ENCODE results near the gene PPARD. TPM values are rescaled to one million over a fixed set of nuclear protein-coding genes. Genes with fewer than 3 reads are reported as not detected.
"Not testable (repeated sequence)": the region's sequence is repeated elsewhere in the genome, so short reads cannot be mapped to it uniquely, and the experiment has no call there.

The PPARD gene
- total RNA-seq, 5 donors from 2014 or later (not counting 1 experiment from before 2014, with no cell fraction given) = 36.8 to 41.3 (median 37.9) TPM

DNA sequence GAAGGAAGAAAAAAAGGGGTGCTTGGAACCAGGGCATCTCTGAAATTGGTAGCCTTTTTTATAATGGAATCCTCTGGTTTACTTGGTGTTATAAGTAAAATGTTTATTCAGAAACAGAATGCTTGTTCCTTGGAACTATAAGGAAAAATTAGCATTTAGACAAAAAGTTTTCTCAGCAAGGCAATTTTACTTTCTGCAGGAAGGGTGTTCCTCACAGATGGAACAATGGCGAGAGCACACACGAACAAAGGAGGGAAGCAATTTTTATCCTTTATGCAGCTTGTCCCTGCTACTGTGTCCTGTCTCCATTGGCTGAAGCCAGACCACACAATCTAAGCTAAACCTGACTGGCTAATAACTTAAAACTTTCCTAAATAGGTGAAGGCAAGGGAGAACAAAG lies 87.1 kb downstream of the PPARD start:
- H3K36me3 Mint-ChIP-seq = peaks cover 37% of the 10 kb centered on the region
- no peak for DNase-seq
- Histone ChIP-seq H3K9me3 (no peaks in the 10 kb centered on the region), H3K4me3 (ENCODE audit: control insufficient read depth in 1 of 2, extremely low read depth in 1 of 2, low read length in 1 of 2) (no peak overlapping the region), H3K27me3 (replicated peaks in 1 of 2; ENCODE audit: control insufficient read depth in 2 of 2, extremely low read depth in 1 of 2, insufficient read depth in 2 of 2, low read length in 1 of 2) (no peaks in the 10 kb centered on the region), H3K36me3 (ENCODE audit: control insufficient read depth in 2 of 2, extremely low read depth in 1 of 2, insufficient read depth in 1 of 2, low read length in 1 of 2) (peaks cover 7 to 29% of the 10 kb centered on the region in 2 donors), H3K27ac (ENCODE audit: low read length) (no peak overlapping the region), H3K4me1 (ENCODE audit: control insufficient read depth in 1 of 2, extremely low read depth in 1 of 2, insufficient read depth in 2 of 2, low read length in 2 of 2) (no peaks in the 10 kb centered on the region)
- ChIA-PET CTCF (interaction anchor here in 1 of 2 donors (0.6 kb wide), 1 partner anchor 1110 kb away, joined by 8 read pairs; no protein-coding TSS in a partner anchor), POLR2A (no interaction called here)
- no peaks in the 10 kb centered on the region for H3K4me1 Mint-ChIP-seq
- ATAC-seq (replicated peaks in 1 of 4) = no peak
- no peak overlapping the region for H3K27ac Mint-ChIP-seq
- 92% methylated on average over 2 of the region's 2 CpGs for WGBS (ENCODE audit: insufficient coverage)
- H3K4me3 Mint-ChIP-seq = no peak overlapping the region
- H3K27me3 Mint-ChIP-seq = no peaks in the 10 kb centered on the region
- peaks cover 0 to 15% (median 8%) of the 10 kb centered on the region in 3 donors for H3K9me3 Mint-ChIP-seq

DNA sequence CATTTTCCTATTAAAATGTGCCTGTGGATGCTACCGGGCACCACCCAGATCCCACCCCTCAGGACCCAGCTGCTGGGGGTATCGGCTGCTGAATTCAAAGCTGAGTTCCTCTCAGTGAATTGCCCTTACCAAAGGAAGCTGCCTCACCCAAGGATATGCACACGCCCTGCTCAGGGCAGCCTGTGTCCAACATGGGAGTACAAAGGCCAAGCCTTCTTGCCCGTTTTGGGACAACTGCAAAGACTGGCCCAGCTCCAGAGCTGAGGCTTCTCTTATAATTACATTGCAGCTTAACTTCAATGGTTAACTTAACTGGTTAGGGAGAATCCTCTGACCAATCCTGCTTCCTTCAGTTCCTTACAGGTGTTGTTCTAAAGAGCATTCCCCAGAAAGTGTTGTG lies 89.9 kb downstream of the PPARD start:
- H3K27ac ChIP-seq (ENCODE audit: low read length) = no peak overlapping the region
- CTCF ChIA-PET = interaction anchor here in 1 of 2 donors (0.6 kb wide), 1 partner anchor 107 kb away, joined by 3 read pairs; no protein-coding TSS in a partner anchor
- DNase-seq (no peak), ATAC-seq (replicated peaks in 1 of 4) (no peak)
- H3K27me3 ChIP-seq (replicated peaks in 1 of 2; ENCODE audit: control insufficient read depth in 2 of 2, extremely low read depth in 1 of 2, insufficient read depth in 2 of 2, low read length in 1 of 2) = no peaks in the 10 kb centered on the region
- Mint-ChIP-seq H3K27me3 (no peaks in the 10 kb centered on the region), H3K9me3 (peaks cover 0 to 15% (median 8%) of the 10 kb centered on the region in 3 donors), H3K27ac (no peak overlapping the region), H3K36me3 (peaks cover 10% of the 10 kb centered on the region), H3K4me3 (no peak overlapping the region), H3K4me1 (no peaks in the 10 kb centered on the region)
- 94% methylated on average over 3 of the region's 4 CpGs for WGBS (ENCODE audit: insufficient coverage)
- POLR2A ChIA-PET = no interaction called here
- H3K4me3 ChIP-seq (ENCODE audit: control insufficient read depth in 1 of 2, extremely low read depth in 1 of 2, low read length in 1 of 2) = no peak overlapping the region
- H3K36me3 ChIP-seq (ENCODE audit: control insufficient read depth in 2 of 2, extremely low read depth in 1 of 2, insufficient read depth in 1 of 2, low read length in 1 of 2) = peaks cover 0 to 3% of the 10 kb centered on the region in 2 donors
- H3K9me3 ChIP-seq = no peaks in the 10 kb centered on the region
- H3K4me1 ChIP-seq (ENCODE audit: control insufficient read depth in 1 of 2, extremely low read depth in 1 of 2, insufficient read depth in 2 of 2, low read length in 2 of 2) = no peaks in the 10 kb centered on the region

DNA sequence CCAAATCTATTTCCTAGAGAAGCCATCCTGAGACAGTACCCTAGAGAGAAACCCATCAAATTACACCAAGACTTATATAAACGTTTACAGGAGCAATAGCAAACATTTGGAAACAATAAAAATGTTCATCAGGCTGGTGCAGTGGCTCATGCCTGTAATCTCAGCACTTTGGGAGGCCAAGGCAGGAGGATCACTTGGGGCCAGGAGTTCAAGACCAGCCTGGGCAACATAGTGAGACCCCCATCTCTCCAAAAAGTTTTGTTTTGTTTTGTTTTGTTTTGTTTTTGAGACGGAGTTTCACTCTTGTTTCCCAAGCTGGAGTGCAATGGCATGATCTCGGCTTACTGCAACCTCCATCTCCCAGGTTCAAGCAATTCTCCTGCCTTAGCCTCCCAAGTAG lies 90.3 kb downstream of the PPARD start:
- H3K36me3 Mint-ChIP-seq; H3K27me3 ChIP-seq (replicated peaks in 1 of 2; ENCODE audit: control insufficient read depth in 2 of 2, extremely low read depth in 1 of 2, insufficient read depth in 2 of 2, low read length in 1 of 2); H3K27ac ChIP-seq (ENCODE audit: low read length); H3K27me3 Mint-ChIP-seq; H3K9me3 ChIP-seq; H3K36me3 ChIP-seq (ENCODE audit: control insufficient read depth in 2 of 2, extremely low read depth in 1 of 2, insufficient read depth in 1 of 2, low read length in 1 of 2); H3K4me1 Mint-ChIP-seq; H3K27ac Mint-ChIP-seq; ATAC-seq (replicated peaks in 1 of 4); DNase-seq; H3K4me1 ChIP-seq (ENCODE audit: control insufficient read depth in 1 of 2, extremely low read depth in 1 of 2, insufficient read depth in 2 of 2, low read length in 2 of 2); H3K4me3 Mint-ChIP-seq; H3K4me3 ChIP-seq (ENCODE audit: control insufficient read depth in 1 of 2, extremely low read depth in 1 of 2, low read length in 1 of 2): not testable (repeated sequence)
- CTCF ChIA-PET = interaction anchor here in 1 of 2 donors (0.6 kb wide), 1 partner anchor 107 kb away, joined by 3 read pairs; no protein-coding TSS in a partner anchor
- WGBS (ENCODE audit: insufficient coverage) = no CpG with 5 or more reads among the region's 3 CpGs
- POLR2A ChIA-PET = interaction anchor here in 1 of 2 donors (0.6 kb wide), 1 partner anchor 308 kb away, joined by 4 read pairs; no protein-coding TSS in a partner anchor
- peaks cover 0 to 15% (median 8%) of the 10 kb centered on the region in 3 donors for H3K9me3 Mint-ChIP-seq

- ATAC-seq (replicated peaks in 1 of 4) (no peak), DNase-seq (no peak)
- CTCF ChIA-PET = interaction anchor here in 1 of 2 donors (0.6 kb wide), 1 partner anchor 13 kb away, joined by 3 read pairs; no protein-coding TSS in a partner anchor
- 88% methylated on average over 10 of the region's 16 CpGs for WGBS (ENCODE audit: insufficient coverage)
- no peak overlapping the region for H3K27ac ChIP-seq (ENCODE audit: low read length)
- no peaks in the 10 kb centered on the region for H3K27me3 ChIP-seq (replicated peaks in 1 of 2; ENCODE audit: control insufficient read depth in 2 of 2, extremely low read depth in 1 of 2, insufficient read depth in 2 of 2, low read length in 1 of 2)
- Mint-ChIP-seq H3K27ac (no peak overlapping the region), H3K4me3 (no peak overlapping the region), H3K9me3 (peaks cover 0 to 1% (median 0%) of the 10 kb centered on the region in 3 donors), H3K4me1 (no peaks in the 10 kb centered on the region), H3K27me3 (no peaks in the 10 kb centered on the region), H3K36me3 (no peaks in the 10 kb centered on the region)
- no peak overlapping the region for H3K4me3 ChIP-seq (ENCODE audit: control insufficient read depth in 1 of 2, extremely low read depth in 1 of 2, low read length in 1 of 2)
- POLR2A ChIA-PET = no interaction called here
- no peaks in the 10 kb centered on the region for H3K36me3 ChIP-seq (ENCODE audit: control insufficient read depth in 2 of 2, extremely low read depth in 1 of 2, insufficient read depth in 1 of 2, low read length in 1 of 2)
- H3K9me3 ChIP-seq = no peaks in the 10 kb centered on the region
- H3K4me1 ChIP-seq (ENCODE audit: control insufficient read depth in 1 of 2, extremely low read depth in 1 of 2, insufficient read depth in 2 of 2, low read length in 2 of 2) = no peaks in the 10 kb centered on the region
Measured at GRCh38 chr6:35435074-35435837, 92.9 kb downstream of the PPARD start.

GRCh38 chr6:35436071-35436857 lies 93.9 kb downstream of the PPARD start:
- no peak overlapping the region for H3K27ac Mint-ChIP-seq

GRCh38 chr6:35438378-35439065 lies 96.2 kb downstream of the PPARD start:
- H3K27me3 Mint-ChIP-seq; ATAC-seq (replicated peaks in 1 of 4); H3K36me3 ChIP-seq (ENCODE audit: control insufficient read depth in 2 of 2, extremely low read depth in 1 of 2, insufficient read depth in 1 of 2, low read length in 1 of 2); H3K9me3 ChIP-seq; H3K4me3 Mint-ChIP-seq; H3K36me3 Mint-ChIP-seq; H3K9me3 Mint-ChIP-seq; H3K4me1 Mint-ChIP-seq; H3K27ac ChIP-seq (ENCODE audit: low read length); DNase-seq; POLR2A ChIA-PET; H3K27me3 ChIP-seq (replicated peaks in 1 of 2; ENCODE audit: control insufficient read depth in 2 of 2, extremely low read depth in 1 of 2, insufficient read depth in 2 of 2, low read length in 1 of 2); H3K27ac Mint-ChIP-seq; H3K4me3 ChIP-seq (ENCODE audit: control insufficient read depth in 1 of 2, extremely low read depth in 1 of 2, low read length in 1 of 2); H3K4me1 ChIP-seq (ENCODE audit: control insufficient read depth in 1 of 2, extremely low read depth in 1 of 2, insufficient read depth in 2 of 2, low read length in 2 of 2): not testable (repeated sequence)
- CTCF ChIA-PET = interaction anchor here in 1 of 2 donors (0.6 kb wide), 1 partner anchor 103 kb away, joined by 4 read pairs; no protein-coding TSS in a partner anchor
- no CpG with 5 or more reads among the region's 7 CpGs for WGBS (ENCODE audit: insufficient coverage)

More at GRCh38 chr6:35436071-35436857, 93.9 kb downstream of the PPARD start:
- POLR2A ChIA-PET = interaction anchor here in 1 of 2 donors (0.6 kb wide), 1 partner anchor 19 kb away, joined by 3 read pairs; no protein-coding TSS in a partner anchor
- no peaks in the 10 kb centered on the region for H3K4me1 Mint-ChIP-seq
- Histone ChIP-seq H3K4me1 (ENCODE audit: control insufficient read depth in 1 of 2, extremely low read depth in 1 of 2, insufficient read depth in 2 of 2, low read length in 2 of 2) (no peaks in the 10 kb centered on the region), H3K27ac (ENCODE audit: low read length) (no peak overlapping the region), H3K36me3 (ENCODE audit: control insufficient read depth in 2 of 2, extremely low read depth in 1 of 2, insufficient read depth in 1 of 2, low read length in 1 of 2) (no peaks in the 10 kb centered on the region), H3K27me3 (replicated peaks in 1 of 2; ENCODE audit: control insufficient read depth in 2 of 2, extremely low read depth in 1 of 2, insufficient read depth in 2 of 2, low read length in 1 of 2) (no peaks in the 10 kb centered on the region), H3K4me3 (ENCODE audit: control insufficient read depth in 1 of 2, extremely low read depth in 1 of 2, low read length in 1 of 2) (no peak overlapping the region), H3K9me3 (no peaks in the 10 kb centered on the region)
- no peaks in the 10 kb centered on the region for H3K36me3 Mint-ChIP-seq
- no peak overlapping the region for H3K4me3 Mint-ChIP-seq
- DNase-seq = no peak
- CTCF ChIA-PET = no interaction called here
- ATAC-seq (replicated peaks in 1 of 4) = no peak
- 77% methylated on average over 3 of the region's 8 CpGs for WGBS (ENCODE audit: insufficient coverage)
- no peaks in the 10 kb centered on the region for H3K9me3 Mint-ChIP-seq
- no peaks in the 10 kb centered on the region for H3K27me3 Mint-ChIP-seq

All from T-cell (primary cell).